ENCODE results near the gene TAOK1. TPM values are rescaled to one million over a fixed set of nuclear protein-coding genes. Genes with fewer than 3 reads are reported as not detected.

The TAOK1 gene
- total and polyA plus RNA-seq, 2 donors (not counting 1 experiment from before 2014, with no cell fraction given), result 9.8 to 80.7 TPM

DNA sequence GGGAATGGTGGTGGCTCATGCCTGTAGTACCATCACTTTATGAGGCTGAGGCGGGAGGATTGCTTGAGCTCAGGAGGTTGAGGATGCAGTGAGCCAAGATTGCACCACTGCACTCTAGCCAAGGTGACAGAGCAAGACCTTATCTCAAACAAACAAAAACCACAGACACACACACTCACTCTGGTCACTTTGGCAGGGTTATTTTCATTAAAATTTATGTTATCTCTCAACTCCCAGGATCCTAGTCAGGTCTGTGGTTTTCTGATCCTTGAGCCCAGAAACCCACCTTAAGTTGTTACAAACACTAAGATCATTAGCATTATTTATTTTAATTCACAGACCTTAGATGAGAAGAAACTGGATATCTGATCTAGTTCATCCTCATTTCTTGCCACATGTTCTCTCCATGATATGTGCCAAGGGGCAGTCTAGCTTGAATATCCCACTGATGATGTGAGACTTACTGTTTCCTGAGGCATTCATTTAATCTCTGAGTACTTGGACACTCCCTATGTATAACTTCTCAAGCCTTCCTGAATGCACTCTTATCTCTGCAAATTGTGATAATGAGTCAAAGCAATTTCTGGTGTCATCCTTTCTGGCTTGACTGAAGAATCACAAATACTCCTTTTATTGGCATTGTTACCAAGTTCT is 167.0 kb downstream of the TAOK1 start:
- Mint-ChIP-seq H3K4me1 (peaks cover 53% of the 10 kb centered on the region), H3K4me3 (peak overlapping the region; percentile 64), H3K27ac (peak overlapping the region; percentile 86), H3K9me3 (ENCODE audit: insufficient read depth) (no peaks in the 10 kb centered on the region), H3K27me3 (no peaks in the 10 kb centered on the region)
- WGBS (ENCODE audit: insufficient coverage), result no CpG with 5 or more reads among the region's 1 CpG
- no peaks in the 10 kb centered on the region for H4K20me1 ChIP-seq (ENCODE audit: control insufficient read depth, insufficient read depth, low read length, poor library complexity, severe bottlenecking)
- DNase-seq (no peak), ATAC-seq (ENCODE audit: low read depth) (no peak)
- H3K79me2 ChIP-seq (ENCODE audit: control insufficient read depth, insufficient read depth, low read length), result peaks cover 3% of the 10 kb centered on the region
- peaks cover 52 to 57% of the 10 kb centered on the region in 2 donors for H3K4me1 ChIP-seq (ENCODE audit: control insufficient read depth in 2 of 2, insufficient read depth in 2 of 2, low read length in 2 of 2)
- no peak overlapping the region for H3K4me3 ChIP-seq (ENCODE audit: control extremely low read depth in 1 of 5, extremely low read depth in 1 of 5, insufficient read depth in 1 of 5, low read depth in 2 of 5, low read length in 4 of 5)
- H3K9me3 ChIP-seq (ENCODE audit: control extremely low read depth in 1 of 3, control insufficient read depth in 2 of 3, insufficient read depth in 1 of 3, low read length in 2 of 3), result no peaks in the 10 kb centered on the region
- peaks cover 0 to 3% of the 10 kb centered on the region in 2 experiments for H3K36me3 ChIP-seq (replicated peaks in 1 of 2; ENCODE audit: control extremely low read depth in 1 of 2, control insufficient read depth in 1 of 2, extremely low read depth in 1 of 2, insufficient read depth in 2 of 2, low read length in 1 of 2)
- no peak for TF ChIP-seq EZH2 (IDR thresholded peaks at IDR 0.05; ENCODE audit: borderline replicate concordance, insufficient read depth, low read depth, low read length, poor library complexity, severe bottlenecking)
- TF ChIP-seq, protein P1, sequence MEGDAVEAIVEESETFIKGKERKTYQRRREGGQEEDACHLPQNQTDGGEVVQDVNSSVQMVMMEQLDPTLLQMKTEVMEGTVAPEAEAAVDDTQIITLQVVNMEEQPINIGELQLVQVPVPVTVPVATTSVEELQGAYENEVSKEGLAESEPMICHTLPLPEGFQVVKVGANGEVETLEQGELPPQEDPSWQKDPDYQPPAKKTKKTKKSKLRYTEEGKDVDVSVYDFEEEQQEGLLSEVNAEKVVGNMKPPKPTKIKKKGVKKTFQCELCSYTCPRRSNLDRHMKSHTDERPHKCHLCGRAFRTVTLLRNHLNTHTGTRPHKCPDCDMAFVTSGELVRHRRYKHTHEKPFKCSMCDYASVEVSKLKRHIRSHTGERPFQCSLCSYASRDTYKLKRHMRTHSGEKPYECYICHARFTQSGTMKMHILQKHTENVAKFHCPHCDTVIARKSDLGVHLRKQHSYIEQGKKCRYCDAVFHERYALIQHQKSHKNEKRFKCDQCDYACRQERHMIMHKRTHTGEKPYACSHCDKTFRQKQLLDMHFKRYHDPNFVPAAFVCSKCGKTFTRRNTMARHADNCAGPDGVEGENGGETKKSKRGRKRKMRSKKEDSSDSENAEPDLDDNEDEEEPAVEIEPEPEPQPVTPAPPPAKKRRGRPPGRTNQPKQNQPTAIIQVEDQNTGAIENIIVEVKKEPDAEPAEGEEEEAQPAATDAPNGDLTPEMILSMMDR (IDR thresholded peaks at IDR 0.05), result no peak
- ChIA-PET CTCF (interaction anchor here (0.6 to 7.9 kb wide), 8 partner anchors 10 to 187 kb away, joined by 3 to 39 read pairs (median 4); partner anchors contain the start of genes ABHD15 and TP53I13), POLR2A (interaction anchor here (0.6 to 3.7 kb wide), 3 partner anchors 11 to 226 kb away, joined by 4 to 12 read pairs (median 8); partner anchors contain the start of genes ABHD15 and TP53I13)
- peak overlapping the region; percentile 52 for H3K4me2 ChIP-seq (replicated peaks; ENCODE audit: low read depth, low read length, poor library complexity, severe bottlenecking)
- intact Hi-C loops (cut with micrococcal nuclease), result no loop called here
- no peaks in the 10 kb centered on the region for H3K27me3 ChIP-seq (replicated peaks in 1 of 4; ENCODE audit: control extremely low read depth in 1 of 4, control insufficient read depth in 3 of 4, insufficient read depth in 4 of 4, low read length in 3 of 4)
- peak overlapping the region; percentile 44 to 48 for H3K27ac ChIP-seq (ENCODE audit: low read length in 2 of 2)
- no peak overlapping the region for H2AFZ ChIP-seq (ENCODE audit: insufficient read depth, low read depth, low read length, poor library complexity, severe bottlenecking)
- no peak overlapping the region for H3K9ac ChIP-seq (ENCODE audit: low read length)

- peak overlapping the region; percentile 52 for H3K4me2 ChIP-seq (replicated peaks; ENCODE audit: low read depth, low read length, poor library complexity, severe bottlenecking)
- H4K20me1 ChIP-seq (ENCODE audit: control insufficient read depth, insufficient read depth, low read length, poor library complexity, severe bottlenecking), result no peaks in the 10 kb centered on the region
- intact Hi-C loops (cut with micrococcal nuclease), result no loop called here
- H3K4me3 ChIP-seq (ENCODE audit: control extremely low read depth in 1 of 5, extremely low read depth in 1 of 5, insufficient read depth in 1 of 5, low read depth in 2 of 5, low read length in 4 of 5), result no peak overlapping the region
- peaks cover 8% of the 10 kb centered on the region for H3K79me2 ChIP-seq (ENCODE audit: control insufficient read depth, insufficient read depth, low read length)
- CTCF ChIA-PET, result interaction anchor here (0.7 to 7.9 kb wide), 4 partner anchors 9 to 21 kb away, joined by 3 to 39 read pairs (median 4); partner anchors contain the start of gene ABHD15
- ATAC-seq (ENCODE audit: low read depth), result peak; percentile 22
- Mint-ChIP-seq H3K27ac (peak overlapping the region; percentile 86), H3K4me3 (peak overlapping the region; percentile 64), H3K27me3 (no peaks in the 10 kb centered on the region), H3K9me3 (ENCODE audit: insufficient read depth) (no peaks in the 10 kb centered on the region), H3K4me1 (peaks cover 58% of the 10 kb centered on the region)
- H3K4me1 ChIP-seq (ENCODE audit: control insufficient read depth in 2 of 2, insufficient read depth in 2 of 2, low read length in 2 of 2), result peaks cover 58 to 62% of the 10 kb centered on the region in 2 donors
- POLR2A ChIA-PET, result interaction anchor here (0.6 to 3.7 kb wide), 2 partner anchors 10 to 226 kb away, joined by 4 to 12 read pairs; partner anchors contain the start of genes ABHD15 and TP53I13
- H3K27me3 ChIP-seq (replicated peaks in 1 of 4; ENCODE audit: control extremely low read depth in 1 of 4, control insufficient read depth in 3 of 4, insufficient read depth in 4 of 4, low read length in 3 of 4), result no peaks in the 10 kb centered on the region
- H3K9ac ChIP-seq (ENCODE audit: low read length), result no peak overlapping the region
- peaks cover 0 to 6% of the 10 kb centered on the region in 2 experiments for H3K36me3 ChIP-seq (replicated peaks in 1 of 2; ENCODE audit: control extremely low read depth in 1 of 2, control insufficient read depth in 1 of 2, extremely low read depth in 1 of 2, insufficient read depth in 2 of 2, low read length in 1 of 2)
- TF ChIP-seq EZH2 (IDR thresholded peaks at IDR 0.05; ENCODE audit: borderline replicate concordance, insufficient read depth, low read depth, low read length, poor library complexity, severe bottlenecking), result no peak
- TF ChIP-seq, protein P1 (IDR thresholded peaks at IDR 0.05), result no peak
- no peak overlapping the region for H2AFZ ChIP-seq (ENCODE audit: insufficient read depth, low read depth, low read length, poor library complexity, severe bottlenecking)
- DNase-seq, result peak; percentile 42
- H3K27ac ChIP-seq (ENCODE audit: low read length in 2 of 2), result peak overlapping the region; percentile 44 to 48
- no peaks in the 10 kb centered on the region for H3K9me3 ChIP-seq (ENCODE audit: control extremely low read depth in 1 of 3, control insufficient read depth in 2 of 3, insufficient read depth in 1 of 3, low read length in 2 of 3)
Measured at GRCh38 chr17:29557739-29558116, 167.6 kb downstream of the TAOK1 start.

All from B cell (primary cell).